ENCODE results near the gene PPIAL4G.
"Not testable (repeated sequence)": the region's sequence is repeated elsewhere in the genome, so short reads cannot be mapped to it uniquely, and the experiment has no call there.

DNA sequence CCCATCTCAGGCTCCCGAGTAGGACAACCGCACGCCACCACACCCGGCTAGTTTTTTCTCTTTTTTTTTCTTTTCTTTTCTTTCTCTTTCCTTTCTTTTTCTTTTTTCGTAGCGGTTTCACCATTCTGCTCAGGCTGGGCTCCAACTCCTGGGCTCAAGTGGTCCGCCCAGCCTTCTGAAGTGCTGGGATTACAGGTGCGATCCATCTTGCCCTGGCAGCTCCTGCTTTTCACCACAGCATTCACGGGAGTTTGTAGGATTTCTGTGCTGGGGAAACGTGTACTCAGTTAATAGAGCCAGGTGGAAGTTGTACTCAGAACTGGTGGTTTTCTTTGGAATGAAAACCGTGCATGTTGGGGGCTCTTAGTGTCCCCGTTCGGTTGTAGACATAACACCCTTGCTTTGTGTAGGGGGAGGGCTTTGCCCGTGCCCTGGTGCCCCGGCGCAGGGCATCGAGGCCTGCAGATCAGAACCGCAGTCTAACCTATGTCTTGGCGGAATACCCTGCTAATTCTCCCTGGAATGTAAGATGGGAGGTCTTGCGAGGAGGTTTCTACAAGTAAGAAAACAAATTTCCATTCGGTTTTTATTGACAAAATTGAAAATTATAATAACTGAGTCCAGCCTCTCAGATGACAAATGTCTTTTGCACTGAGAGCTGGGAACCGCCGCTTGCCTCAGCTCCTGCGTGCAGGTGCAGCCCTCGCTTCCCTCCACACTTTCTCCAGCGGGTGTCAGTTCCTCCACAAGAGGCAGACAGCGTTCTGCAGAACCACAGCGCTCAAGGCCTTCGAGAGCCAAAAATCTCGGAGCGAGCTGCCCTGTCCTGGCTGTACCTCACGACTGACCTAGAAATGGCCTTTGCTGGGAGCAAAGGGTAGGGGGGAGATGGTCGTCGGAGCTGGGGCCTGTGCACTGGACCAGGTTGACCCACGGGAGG, 40.4 kb upstream of the PPIAL4G start:
- not testable (repeated sequence) for TF ChIP-seq CTCF, POLR2A, EP300 (IDR thresholded peaks at IDR 0.05)

All from tibial nerve (tissue), 4 donors.